Stimulated activated CD4-positive, alpha-beta T cell treated with anti-CD3 and anti-CD28 coated beads, Interleukin-2, amount 100 ng/mL, for 4 hours (primary cell): Measurements from ENCODE around the gene TBC1D22A.

ENCODE experiments used
- DNase-seq: peaks from one replicate; pipeline ENCODE4 v3.0.0-alpha.2; 2020; ENCODE audit warnings: low read depth

The TBC1D22A gene

DNA sequence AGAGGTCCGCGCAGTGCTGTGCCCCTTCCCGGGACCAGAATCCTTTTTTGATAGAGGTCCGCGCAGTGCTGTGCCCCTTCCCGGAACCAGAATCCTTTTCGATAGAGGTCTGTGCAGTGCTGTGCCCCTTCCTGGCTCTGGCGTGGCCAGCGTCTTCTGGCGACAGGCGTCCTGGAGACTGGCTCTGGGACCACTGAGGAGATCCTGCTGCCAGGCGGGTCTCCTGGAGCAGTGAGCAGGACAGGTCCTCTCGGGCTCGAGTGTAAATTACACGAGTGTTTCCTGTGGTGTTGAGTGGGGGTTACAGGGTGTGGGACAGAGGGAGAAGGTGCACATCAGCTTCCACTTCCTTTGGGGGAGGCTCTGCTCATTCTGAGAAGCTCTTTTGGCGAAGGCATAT is 98.1 kb downstream of the TBC1D22A start:
- no peak for DNase-seq

DNA sequence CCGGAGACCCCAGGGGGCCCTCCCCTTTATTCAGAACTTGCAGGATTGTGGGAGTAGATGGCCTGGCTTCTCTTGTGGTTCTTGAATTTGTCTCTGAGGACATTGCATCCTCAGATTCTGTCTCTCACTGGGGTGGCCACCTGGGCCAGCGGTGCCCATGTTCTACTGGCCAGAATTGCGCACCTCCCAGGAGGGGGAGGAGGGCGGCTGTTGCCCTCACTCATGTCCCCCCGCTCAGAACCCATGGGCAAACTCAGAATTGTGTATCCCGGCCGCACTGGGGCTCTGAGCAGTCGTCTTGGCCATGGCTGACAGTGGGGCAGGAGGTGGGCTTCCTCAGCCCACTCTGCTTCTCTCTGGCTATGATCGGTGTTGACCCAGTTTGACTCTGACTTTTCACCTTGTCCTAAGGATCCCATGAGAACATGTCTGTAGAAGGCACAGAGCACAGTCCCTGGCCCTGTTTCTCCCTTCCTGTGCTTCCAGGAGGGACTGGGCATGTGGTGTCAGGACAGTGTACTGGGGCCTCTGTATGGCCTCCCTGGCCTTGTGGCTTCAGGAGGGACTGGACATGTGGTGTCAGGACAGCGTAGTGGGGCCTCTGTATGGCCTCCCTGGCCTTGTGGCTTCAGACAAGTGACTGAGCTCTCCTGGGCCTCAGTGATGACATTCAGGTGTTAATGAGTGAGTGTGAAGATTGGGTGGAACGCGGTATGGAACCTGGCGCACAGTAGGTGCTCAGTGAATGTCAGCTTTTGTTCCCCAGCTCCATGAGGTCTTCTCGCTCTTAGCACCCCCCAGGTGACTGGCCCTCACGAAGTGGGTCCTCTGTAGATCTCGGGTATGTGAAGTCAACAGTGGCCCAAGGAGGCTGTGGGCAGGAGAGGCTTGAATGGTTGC is 99.3 kb downstream of the TBC1D22A start:
- no peak for DNase-seq

DNA sequence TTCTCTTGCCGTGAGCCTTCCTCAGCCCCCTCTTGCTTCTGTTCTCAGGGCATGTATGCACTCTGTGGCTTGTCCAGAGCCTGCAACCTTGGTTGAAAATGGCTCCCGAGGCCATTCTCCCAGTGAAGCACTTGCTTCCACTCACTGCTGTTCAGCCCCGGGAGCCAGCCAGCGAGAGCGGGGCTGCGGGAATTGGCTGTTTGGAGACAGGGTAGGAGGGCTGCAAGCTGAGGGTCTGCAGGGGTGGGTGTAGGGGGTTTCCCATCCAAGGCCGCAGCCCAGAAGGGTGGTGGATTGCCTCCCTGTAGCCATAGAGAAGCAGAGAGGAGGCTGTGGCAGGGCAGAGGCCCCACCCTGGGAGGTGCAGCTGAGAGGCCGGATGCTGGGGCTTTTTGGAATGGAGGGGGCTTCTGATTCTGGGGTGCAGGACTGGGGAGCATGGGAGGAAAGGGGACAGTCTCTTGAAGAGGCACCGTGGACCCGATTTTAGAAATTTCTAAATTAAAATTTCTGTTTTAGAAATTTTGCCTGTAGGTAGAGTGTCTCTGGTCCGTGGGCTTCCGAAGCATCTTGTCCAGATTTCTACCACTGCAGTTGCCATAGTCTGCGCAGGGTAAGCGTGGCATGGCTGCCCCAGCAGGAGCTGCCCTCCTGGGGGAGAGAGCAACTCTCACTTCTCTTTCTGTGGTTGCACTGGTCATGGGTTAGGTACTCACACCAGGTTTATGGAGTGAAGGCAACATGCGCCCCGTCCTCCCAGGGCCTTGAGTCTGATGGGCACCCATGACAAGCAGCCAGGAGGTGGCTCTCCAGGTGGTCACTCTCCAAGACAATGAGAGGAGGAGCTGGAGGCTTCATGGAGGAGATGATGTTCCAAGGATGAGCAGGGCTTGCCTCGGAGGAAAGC is 100.2 kb downstream of the TBC1D22A start:
- no peak for DNase-seq

DNA sequence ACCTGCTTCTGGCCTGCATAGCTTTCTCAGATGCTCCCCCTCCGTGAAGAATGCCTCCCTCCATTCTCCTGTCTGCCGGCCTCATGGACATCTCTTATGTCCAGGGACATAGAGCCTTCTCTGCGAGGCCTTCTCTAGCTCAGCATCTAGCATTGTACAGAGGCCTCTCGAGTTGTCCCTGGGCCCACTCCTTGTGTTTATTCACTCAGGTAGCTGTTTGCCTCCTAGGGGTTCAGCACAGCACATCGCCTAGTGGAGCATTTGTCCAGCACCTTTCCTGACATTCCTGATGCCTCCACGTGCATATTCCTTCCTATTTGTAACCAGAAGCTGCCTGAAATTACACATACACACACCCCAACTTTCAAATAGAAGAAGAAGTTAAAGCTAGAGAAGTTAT is 101.3 kb downstream of the TBC1D22A start:
- no peak for DNase-seq

DNA sequence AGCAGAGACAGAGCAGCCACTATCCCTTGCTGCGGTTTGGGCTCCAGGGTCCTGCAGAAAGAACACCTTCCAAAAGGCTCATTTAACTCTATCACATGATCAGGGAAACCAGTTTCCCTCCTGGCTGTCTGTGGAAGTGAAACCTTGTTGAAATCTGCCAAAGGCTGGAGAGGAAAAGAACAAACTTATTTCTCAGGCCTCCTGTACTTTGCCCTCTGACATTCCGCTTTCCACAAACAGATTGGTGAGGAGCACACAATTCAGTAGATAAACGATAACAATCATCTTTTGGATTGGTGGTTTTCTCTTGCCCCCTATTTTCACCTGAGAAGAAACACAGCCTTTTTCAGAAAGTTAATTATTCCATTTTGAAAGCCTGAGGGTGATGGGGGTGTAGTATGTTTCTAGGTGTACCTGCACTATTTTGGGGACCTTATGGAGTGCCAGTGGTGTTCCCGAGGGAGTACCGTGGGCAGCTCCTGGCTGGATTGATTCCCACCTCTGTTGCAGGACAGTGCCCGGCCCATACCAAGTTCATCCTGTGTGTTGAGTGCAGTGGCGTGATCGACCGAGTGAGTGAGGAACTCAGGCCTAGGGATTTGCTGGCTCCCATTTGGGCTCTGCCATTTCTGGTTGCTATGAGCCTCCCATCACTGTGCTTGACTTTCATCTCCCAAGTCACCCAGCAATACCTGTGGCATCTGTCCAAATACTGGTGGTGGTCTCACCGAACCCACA is 102.0 kb downstream of the TBC1D22A start:
- DNase-seq, result no peak

DNA sequence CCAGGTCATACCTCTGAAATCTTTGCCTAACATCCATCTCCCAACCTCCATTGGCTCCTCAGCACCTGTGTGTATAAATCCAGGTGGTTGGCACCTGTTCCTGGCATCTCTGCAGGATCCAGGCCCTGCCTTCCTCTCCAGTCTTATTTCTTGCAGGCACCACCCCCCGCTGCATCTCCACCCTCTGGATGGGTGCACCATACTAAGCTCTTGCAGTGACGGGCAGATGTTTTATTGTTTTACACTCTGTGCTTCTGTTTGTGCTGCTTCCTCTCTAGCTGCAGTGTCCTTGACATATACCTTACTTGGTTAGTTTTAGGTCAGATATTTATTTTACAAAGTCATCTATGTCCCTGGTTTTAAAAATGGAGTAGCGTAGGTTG is 102.6 kb downstream of the TBC1D22A start:
- no peak for DNase-seq

DNA sequence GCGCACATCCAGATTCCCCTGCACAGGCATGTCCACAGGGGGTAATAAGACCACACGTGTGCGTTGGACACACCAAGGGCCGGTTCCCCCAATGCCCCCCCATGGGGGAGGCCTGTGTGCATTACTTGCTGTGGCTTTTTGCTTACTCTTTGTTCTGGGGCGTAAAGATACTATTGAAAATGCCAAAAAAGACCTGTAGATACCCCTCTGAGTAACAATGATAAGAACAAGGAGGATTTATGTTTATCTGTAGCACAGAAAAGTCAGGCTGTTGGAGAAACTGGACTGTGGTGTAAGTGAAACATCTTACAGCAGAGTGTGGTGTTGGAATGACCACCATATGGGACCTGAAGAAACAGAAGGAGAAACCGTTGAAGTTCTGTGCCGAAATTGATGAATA is 103.2 kb downstream of the TBC1D22A start:
- DNase-seq, result no peak

DNA sequence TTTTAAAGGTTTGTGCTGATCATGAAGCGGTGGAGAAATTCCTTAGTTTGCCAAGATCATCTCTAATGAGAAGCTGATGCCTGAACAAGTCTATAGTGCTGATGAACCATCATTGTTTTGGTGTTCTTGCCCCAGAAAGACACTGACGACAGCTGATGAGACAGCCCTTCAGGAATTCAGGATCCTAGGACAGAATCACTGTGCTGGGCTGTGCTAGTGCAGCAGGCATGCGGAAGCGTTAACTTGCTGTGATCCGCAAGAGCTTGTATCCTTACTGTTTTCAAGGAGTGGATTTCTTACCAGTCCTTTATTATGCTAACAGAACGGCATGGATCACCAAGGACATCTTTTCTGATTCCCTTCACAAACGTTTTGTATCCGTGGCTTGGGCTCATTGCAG is 104.1 kb downstream of the TBC1D22A start:
- no peak for DNase-seq

DNA sequence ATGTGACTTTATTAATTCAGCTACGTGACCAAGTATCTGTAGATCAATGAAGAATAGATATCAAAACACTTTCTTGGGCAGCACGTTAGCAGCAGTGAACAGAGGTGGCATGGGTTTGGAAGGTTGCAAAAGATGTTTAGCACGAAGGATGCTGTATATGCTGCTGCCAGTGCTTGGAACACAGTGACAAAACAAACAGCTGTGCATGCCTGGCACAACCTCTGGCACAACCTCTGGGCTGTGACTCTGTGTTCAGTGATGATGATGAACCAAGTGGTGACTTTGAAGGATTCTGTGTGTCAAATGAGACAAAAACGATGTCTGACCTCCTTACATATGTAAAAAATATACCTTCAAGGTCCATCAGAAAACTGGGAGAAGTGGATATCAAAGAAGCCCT is 104.7 kb downstream of the TBC1D22A start:
- DNase-seq, result no peak

DNA sequence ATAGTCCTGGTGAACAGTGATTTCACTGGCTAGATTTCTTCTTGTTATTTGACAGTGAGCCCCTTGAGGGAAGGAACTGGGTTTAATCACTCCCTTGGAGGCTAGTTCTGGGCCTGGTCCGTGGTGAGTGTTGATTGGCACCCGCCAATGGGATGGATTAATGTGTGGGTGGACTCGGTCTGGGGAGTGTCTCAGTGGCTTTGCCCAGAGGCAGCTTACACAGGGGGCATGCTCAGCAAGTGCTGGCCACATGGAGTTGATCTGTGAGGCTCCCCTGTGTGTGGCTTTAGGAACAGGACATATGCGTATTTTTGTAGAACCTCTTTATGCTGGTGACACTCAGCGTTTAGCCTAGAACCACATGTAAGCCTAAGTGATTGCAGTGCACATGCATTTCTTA is 106.9 kb downstream of the TBC1D22A start:
- no peak for DNase-seq

DNA sequence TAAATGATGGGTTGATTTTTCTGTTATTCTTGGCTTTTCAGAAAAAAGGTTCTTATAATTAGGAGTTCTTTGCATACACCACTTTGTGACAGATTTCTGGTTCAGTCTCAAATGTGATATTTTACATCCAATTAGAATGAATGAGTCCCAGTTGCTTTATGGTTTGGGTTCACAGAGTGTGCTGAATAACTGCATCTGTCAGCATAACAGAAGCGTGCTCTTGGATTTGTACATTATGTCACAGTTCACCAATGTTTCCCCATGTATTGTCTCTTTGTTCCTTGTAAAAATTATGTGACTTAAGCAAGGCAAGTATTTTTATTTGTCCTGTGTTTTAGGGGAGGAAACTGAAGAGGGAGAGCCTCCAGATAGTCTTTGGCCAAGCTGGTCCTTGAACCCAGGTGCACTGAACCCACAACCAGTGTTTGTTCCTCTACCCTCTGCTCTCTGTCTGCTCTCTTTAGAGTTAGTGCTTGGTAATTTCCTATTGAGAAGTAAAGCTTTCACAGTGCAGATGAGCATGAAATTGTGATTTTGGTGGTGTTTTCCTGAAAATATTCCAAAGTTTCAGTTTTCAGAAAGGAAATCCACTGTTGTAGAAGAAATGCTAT is 107.5 kb downstream of the TBC1D22A start:
- no peak for DNase-seq

DNA sequence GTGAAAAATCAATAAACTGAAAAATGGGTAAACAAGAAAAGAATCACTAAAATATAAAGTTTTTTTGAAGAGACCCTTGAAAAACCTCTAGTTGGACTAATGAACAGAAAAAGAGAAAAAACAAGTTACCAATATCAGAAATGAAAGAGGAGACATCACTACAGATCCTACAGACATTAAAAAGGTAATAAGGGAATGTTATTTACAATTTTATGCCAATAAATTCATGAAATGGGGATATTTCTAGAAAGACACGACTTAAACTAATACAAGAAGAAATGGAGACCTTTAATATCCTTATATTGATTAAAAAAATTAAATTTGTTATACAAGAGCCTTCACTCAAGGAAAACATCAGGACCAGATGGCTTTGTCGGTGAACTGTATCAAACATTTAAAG is 109.4 kb downstream of the TBC1D22A start:
- DNase-seq, result no peak

DNA sequence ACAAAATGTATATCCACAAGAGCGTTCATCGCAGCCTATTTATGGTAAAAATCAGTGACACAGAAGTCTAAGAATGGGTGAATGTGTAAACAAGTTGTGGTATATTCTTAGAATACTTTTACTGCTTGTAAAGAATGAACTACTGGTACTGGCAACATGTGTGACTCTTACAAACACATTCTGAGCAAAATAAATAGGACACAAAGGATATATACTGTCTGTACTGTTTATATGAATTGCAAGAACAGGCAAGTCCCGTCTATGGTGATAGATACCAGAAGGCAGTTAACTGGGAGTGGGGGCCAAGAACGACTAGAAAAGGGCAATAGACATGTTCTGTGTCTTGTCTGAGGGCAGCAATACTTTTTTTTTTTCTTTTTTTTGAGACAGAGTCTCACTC is 112.6 kb downstream of the TBC1D22A start:
- no peak for DNase-seq

DNA sequence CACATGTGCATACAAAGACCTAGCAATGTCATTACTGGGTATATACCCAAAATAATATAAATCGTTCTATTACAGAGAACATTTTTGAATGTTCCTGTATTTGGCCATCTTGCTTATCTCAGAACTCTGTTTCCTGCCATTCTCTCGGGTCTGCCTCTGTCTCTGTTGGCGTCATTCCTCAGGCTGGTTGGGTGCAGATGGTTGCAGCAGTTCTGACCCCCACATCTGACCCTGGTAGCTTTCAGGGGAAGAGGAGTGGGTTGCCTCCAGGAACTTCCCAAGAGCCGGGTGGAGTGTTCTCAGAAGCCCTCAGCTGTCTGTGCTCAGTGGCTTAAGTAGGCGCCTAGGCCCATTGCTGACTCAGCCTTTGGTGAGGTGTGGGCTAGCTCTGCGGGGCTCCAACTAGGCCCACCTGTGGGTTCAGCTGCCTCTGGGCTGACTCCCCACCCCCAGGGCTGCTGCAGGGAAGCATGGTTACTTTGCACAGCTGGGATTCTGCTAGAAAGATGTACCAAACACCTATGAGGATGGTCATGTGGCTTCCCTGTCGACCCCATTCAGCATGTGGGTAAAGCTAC is 114.0 kb downstream of the TBC1D22A start:
- DNase-seq, result no peak

DNA sequence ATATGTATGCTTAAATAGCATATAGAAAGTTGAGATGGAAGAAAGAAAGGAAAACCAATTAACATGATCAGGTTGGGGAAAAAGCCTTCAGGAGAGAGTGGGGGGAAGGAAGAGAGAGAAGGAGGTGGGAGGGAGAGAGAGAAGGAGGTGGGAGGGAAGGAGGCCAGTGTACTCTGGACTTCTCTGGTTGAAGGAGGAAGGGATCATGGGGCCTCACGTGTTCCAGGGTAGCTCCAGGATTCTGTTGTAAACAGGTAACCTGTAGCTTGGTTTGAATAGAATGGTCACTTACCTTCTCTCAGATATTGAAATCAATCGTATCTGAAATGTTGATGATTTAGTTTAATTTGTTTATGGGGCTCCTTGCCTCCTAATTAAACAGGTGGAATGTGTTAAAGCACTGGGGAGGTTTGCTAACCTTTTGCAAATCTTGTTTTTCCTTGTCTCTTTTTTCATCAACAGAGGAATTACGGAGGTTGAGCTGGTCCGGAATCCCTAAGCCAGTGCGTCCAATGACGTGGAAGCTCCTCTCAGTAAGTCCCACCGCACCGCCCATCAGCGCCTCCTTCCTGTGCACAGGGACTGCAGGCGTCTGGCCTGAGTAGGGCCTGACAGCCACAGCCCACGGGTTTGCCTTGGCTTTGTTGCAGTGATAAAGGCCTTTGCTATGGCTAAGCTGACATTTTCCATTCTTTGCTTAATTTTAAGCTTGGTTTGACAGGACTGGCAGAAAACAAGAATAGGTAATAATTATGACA is 115.9 kb downstream of the TBC1D22A start:
- no peak for DNase-seq

DNA sequence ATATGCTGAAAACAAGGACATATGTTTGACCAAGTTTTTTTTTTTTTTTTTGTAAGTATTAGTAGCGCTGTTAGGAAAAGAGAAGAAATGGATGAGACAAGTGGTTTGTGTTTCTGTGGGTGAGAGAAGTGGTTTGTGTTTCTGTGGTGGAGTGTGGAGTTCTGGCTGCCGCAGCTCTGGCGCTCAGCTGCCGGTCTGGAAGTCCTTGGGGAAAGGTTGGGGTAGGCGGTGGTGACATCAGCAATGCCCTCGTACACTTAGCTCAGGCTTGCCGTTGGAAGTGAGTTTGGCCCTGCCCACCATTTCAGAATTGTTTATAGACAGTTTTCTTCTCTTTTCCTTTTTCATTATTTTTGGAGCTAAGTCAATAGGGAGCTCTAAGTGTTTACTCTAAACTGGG is 116.6 kb downstream of the TBC1D22A start:
- no peak for DNase-seq

DNA sequence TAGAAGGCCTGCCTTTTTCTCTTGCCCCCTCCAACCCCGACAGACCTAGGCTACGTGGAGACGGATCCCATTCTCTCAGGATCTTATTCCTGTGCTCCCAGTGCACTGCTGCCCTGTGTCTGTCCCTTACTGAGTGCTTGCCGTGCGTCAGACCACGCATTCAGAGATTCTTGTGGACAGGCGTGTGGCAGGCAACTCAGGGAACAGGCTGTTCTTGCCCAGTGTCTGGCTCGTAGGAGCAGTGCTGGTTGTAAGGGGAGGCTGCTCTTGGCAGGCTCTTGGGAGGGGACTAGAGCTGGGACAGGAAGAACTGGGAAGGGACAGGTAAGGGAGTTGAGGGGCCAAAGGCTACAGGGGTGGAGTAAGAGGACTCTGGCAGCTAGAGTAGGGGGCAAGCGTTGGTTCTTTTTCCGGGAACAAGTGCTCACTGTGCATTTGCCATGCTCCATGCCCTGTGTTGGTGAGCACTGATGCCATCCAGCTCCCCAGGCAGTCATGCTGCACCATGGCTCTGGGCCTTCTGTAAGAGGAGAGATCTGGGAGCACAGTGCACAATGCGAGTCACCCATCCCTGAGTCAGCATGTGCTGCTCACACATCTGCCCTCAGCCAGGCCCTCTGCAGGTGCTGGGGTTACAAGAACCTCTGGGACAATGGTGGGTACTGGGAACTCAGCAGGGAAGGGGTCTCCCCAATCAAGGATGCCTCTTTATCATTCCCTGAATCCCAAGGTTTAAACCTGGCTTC is 119.1 kb downstream of the TBC1D22A start:
- no peak for DNase-seq

DNA sequence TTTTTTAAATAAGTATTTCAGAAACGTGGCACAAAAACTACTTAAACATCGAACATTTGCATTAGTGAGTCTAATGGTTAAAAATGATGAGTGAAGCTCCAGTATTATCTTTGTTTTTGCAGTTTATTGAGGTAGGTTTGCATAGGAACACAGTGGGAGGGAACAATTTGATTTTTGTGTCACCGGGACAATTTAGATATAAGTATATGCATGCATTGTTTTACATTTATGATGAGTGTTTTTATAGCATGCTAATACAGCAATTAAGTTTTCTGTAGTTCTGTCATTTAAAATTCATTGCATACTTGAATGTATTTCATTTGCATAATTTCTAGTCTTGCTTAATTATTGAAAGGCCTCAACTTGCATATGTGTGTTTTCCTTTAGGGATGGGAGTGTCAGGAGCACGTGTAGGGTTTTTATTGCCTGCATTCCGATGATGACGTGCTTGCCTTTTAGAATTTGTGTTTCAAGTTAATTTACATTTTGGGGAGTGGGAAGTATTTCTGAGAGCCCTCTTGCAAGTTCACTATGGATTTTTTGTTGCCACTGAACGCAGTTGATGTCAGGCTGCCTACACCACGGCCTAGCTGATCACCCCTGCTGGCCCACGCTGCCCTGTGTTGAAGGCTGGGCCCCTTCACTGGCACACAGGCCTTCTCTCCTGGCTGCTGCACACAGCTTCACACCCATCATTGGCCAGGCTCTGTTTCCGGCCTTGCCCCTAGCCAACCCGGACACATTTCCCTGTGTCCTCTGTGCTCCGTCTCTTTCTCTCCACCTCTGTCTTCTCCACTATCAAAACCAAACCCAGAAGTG is 120.9 kb downstream of the TBC1D22A start:
- DNase-seq, result no peak

DNA sequence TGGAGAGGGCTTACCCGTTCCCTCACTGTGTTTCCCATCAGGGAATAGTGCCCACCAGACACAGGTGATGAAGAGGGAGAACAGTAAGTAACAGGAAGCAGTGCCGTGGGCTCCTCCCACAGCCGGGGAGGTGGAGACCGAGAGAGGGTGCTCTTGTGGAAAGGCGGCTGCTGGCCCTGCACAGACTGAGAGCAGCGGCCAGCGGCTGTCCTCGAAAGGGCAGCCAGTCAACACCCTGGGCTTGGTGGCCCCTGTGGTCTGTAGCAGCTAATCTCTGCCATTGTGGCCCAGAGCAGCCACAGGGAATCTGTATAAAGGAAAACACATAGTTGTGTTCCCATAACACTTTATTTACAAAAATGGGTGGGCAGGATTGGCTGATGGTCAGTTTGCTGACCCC is 121.9 kb downstream of the TBC1D22A start:
- DNase-seq, result no peak
